ENCODE results near the gene PPM1H.
A peak's percentile ranks its signal among the peaks of the same experiment; 100 is the strongest.
"Not testable (repeated sequence)": the region's sequence is repeated elsewhere in the genome, so short reads cannot be mapped to it uniquely, and the experiment has no call there.

Gene PPM1H

GRCh38 chr12:62827042-62827441 is 107.9 kb downstream of the PPM1H start:
- no peak overlapping the region for H3K9ac ChIP-seq (ENCODE audit: low read depth in 1 of 2, low read length in 2 of 2)
- no peaks in the 10 kb centered on the region for H3K4me1 ChIP-seq (ENCODE audit: control insufficient read depth in 2 of 2, insufficient read depth in 2 of 2, low read length in 2 of 2)
- H3K4me3 ChIP-seq (ENCODE audit: low read length in 2 of 2): no peak overlapping the region
- H3K27ac ChIP-seq (ENCODE audit: low read depth in 2 of 2, low read length in 2 of 2): no peak overlapping the region
- H3K36me3 ChIP-seq (ENCODE audit: control insufficient read depth in 2 of 2, insufficient read depth in 2 of 2, low read length in 2 of 2): no peaks in the 10 kb centered on the region
- no peaks in the 10 kb centered on the region for H3K27me3 ChIP-seq (ENCODE audit: control insufficient read depth in 2 of 2, insufficient read depth in 2 of 2, low read length in 2 of 2)
- no peaks in the 10 kb centered on the region for H3K9me3 ChIP-seq (ENCODE audit: control insufficient read depth in 2 of 2, low read length in 2 of 2)

DNA sequence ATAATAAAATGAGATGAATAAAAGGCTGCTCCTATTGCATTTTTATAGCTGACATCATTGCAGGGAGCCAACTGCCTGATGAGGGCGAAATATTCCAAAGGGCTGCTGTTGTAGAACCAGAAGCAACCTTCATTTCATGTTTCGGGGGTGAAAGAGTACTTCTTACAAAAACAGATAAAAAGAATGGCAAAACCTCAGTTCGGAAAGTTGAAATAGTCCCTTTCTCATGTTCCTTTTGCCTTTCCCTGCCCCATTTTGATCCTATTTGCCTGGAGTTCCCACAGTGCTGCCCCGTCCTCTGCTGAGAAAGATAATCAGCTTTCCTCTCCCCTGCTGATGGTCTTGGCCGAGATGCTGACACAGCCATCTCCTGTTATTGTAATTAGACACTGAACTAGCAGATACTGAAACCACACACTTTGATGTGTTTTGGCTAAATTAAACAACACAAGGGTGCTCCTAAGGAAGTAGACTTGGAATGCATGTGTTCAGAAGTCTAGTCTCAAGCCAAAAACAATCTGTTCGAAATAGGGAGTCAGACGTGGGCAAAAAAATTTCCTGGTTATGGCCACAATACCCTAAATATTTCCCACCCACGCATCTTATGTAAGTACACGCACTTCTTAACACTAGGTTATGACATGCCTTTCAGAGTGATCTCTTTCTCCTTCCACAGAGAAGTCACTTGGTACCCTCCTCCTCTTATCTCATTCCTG is 117.2 kb downstream of the PPM1H start:
- H3K27ac ChIP-seq (ENCODE audit: low read depth in 2 of 2, low read length in 2 of 2): no peak overlapping the region
- no peaks in the 10 kb centered on the region for H3K4me1 ChIP-seq (ENCODE audit: control insufficient read depth in 2 of 2, insufficient read depth in 2 of 2, low read length in 2 of 2)
- no peaks in the 10 kb centered on the region for H3K27me3 ChIP-seq (ENCODE audit: control insufficient read depth in 2 of 2, insufficient read depth in 2 of 2, low read length in 2 of 2)
- H3K36me3 ChIP-seq (ENCODE audit: control insufficient read depth in 2 of 2, insufficient read depth in 2 of 2, low read length in 2 of 2): no peaks in the 10 kb centered on the region
- H3K9me3 ChIP-seq (ENCODE audit: control insufficient read depth in 2 of 2, low read length in 2 of 2): no peaks in the 10 kb centered on the region
- H3K9ac ChIP-seq (ENCODE audit: low read depth in 1 of 2, low read length in 2 of 2): no peak overlapping the region
- H3K4me3 ChIP-seq (ENCODE audit: low read length in 2 of 2): no peak overlapping the region

- Histone ChIP-seq H3K9ac (ENCODE audit: low read depth in 1 of 2, low read length in 2 of 2) (no peak overlapping the region), H3K4me3 (ENCODE audit: low read length in 2 of 2) (no peak overlapping the region), H3K9me3 (ENCODE audit: control insufficient read depth in 2 of 2, low read length in 2 of 2) (no peaks in the 10 kb centered on the region), H3K27ac (ENCODE audit: low read depth in 2 of 2, low read length in 2 of 2) (no peak overlapping the region), H3K27me3 (ENCODE audit: control insufficient read depth in 2 of 2, insufficient read depth in 2 of 2, low read length in 2 of 2) (no peaks in the 10 kb centered on the region), H3K36me3 (ENCODE audit: control insufficient read depth in 2 of 2, insufficient read depth in 2 of 2, low read length in 2 of 2) (no peaks in the 10 kb centered on the region), H3K4me1 (ENCODE audit: control insufficient read depth in 2 of 2, insufficient read depth in 2 of 2, low read length in 2 of 2) (no peaks in the 10 kb centered on the region)
Observed at GRCh38 chr12:62814243-62814642, 120.7 kb downstream of the PPM1H start.

DNA sequence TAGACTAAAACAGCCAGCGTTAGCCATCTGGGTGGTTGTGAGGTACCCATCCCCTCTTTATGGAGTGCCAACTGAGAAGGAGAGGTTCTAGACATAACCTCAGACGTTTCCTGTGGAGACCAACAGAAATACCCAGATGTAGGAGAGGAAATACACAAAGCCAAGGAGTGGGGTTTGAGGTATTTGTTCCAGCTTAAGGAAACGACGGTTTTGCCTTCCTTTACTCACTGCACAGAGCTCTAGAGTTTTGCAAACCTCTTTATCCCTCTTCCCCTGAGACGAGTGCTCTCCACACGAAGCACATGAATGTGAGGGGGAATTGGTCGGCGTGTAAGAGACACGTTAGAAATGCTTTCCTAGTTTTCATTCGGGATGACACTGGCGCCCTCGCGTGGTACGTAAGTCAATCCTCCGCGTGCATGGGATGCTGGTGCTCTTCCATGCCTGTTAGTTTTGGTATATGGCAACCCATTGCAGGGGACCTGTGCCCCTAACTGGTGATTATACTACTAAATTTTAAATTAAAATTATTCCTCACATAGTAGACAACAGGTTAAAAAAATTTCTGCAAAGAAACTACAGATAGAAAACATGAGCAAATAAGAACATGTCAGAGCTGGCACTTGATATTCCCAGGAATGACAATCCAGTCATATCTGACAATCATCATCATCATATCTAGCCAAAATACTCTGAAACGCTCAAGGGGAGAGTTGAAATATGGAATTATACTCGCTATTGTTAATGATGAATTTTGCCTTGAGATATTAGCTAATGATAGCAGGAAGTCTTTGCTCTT is 121.7 kb downstream of the PPM1H start:
- no peaks in the 10 kb centered on the region for H3K27me3 ChIP-seq (ENCODE audit: control insufficient read depth in 2 of 2, insufficient read depth in 2 of 2, low read length in 2 of 2)
- no peak overlapping the region for H3K27ac ChIP-seq (ENCODE audit: low read depth in 2 of 2, low read length in 2 of 2)
- peak overlapping the region in 1 of 2 donors; percentile 65 for H3K4me3 ChIP-seq (ENCODE audit: low read length in 2 of 2)
- no peak overlapping the region for H3K9ac ChIP-seq (ENCODE audit: low read depth in 1 of 2, low read length in 2 of 2)
- no peaks in the 10 kb centered on the region for H3K36me3 ChIP-seq (ENCODE audit: control insufficient read depth in 2 of 2, insufficient read depth in 2 of 2, low read length in 2 of 2)
- H3K4me1 ChIP-seq (ENCODE audit: control insufficient read depth in 2 of 2, insufficient read depth in 2 of 2, low read length in 2 of 2): no peaks in the 10 kb centered on the region
- no peaks in the 10 kb centered on the region for H3K9me3 ChIP-seq (ENCODE audit: control insufficient read depth in 2 of 2, low read length in 2 of 2)

GRCh38 chr12:62811481-62811880 is 123.5 kb downstream of the PPM1H start:
- not testable (repeated sequence) for H3K36me3 ChIP-seq (ENCODE audit: control insufficient read depth in 2 of 2, insufficient read depth in 2 of 2, low read length in 2 of 2); H3K27me3 ChIP-seq (ENCODE audit: control insufficient read depth in 2 of 2, insufficient read depth in 2 of 2, low read length in 2 of 2); H3K4me3 ChIP-seq (ENCODE audit: low read length in 2 of 2); H3K9ac ChIP-seq (ENCODE audit: low read depth in 1 of 2, low read length in 2 of 2); H3K4me1 ChIP-seq (ENCODE audit: control insufficient read depth in 2 of 2, insufficient read depth in 2 of 2, low read length in 2 of 2); H3K27ac ChIP-seq (ENCODE audit: low read depth in 2 of 2, low read length in 2 of 2); H3K9me3 ChIP-seq (ENCODE audit: control insufficient read depth in 2 of 2, low read length in 2 of 2)

GRCh38 chr12:62808166-62808879 is 126.6 kb downstream of the PPM1H start:
- H3K9me3 ChIP-seq (ENCODE audit: control insufficient read depth in 2 of 2, low read length in 2 of 2): no peaks in the 10 kb centered on the region
- no peaks in the 10 kb centered on the region for H3K27me3 ChIP-seq (ENCODE audit: control insufficient read depth in 2 of 2, insufficient read depth in 2 of 2, low read length in 2 of 2)
- H3K4me1 ChIP-seq (ENCODE audit: control insufficient read depth in 2 of 2, insufficient read depth in 2 of 2, low read length in 2 of 2): no peaks in the 10 kb centered on the region
- no peaks in the 10 kb centered on the region for H3K36me3 ChIP-seq (ENCODE audit: control insufficient read depth in 2 of 2, insufficient read depth in 2 of 2, low read length in 2 of 2)
- no peak overlapping the region for H3K27ac ChIP-seq (ENCODE audit: low read depth in 2 of 2, low read length in 2 of 2)
- H3K4me3 ChIP-seq (ENCODE audit: low read length in 2 of 2): no peak overlapping the region
- H3K9ac ChIP-seq (ENCODE audit: low read depth in 1 of 2, low read length in 2 of 2): no peak overlapping the region

GRCh38 chr12:62806893-62807292 is 128.1 kb downstream of the PPM1H start:
- no peaks in the 10 kb centered on the region for H3K27me3 ChIP-seq (ENCODE audit: control insufficient read depth in 2 of 2, insufficient read depth in 2 of 2, low read length in 2 of 2)
- H3K36me3 ChIP-seq (ENCODE audit: control insufficient read depth in 2 of 2, insufficient read depth in 2 of 2, low read length in 2 of 2): no peaks in the 10 kb centered on the region
- no peaks in the 10 kb centered on the region for H3K9me3 ChIP-seq (ENCODE audit: control insufficient read depth in 2 of 2, low read length in 2 of 2)
- no peak overlapping the region for H3K9ac ChIP-seq (ENCODE audit: low read depth in 1 of 2, low read length in 2 of 2)
- no peak overlapping the region for H3K4me3 ChIP-seq (ENCODE audit: low read length in 2 of 2)
- no peaks in the 10 kb centered on the region for H3K4me1 ChIP-seq (ENCODE audit: control insufficient read depth in 2 of 2, insufficient read depth in 2 of 2, low read length in 2 of 2)
- H3K27ac ChIP-seq (ENCODE audit: low read depth in 2 of 2, low read length in 2 of 2): no peak overlapping the region

GRCh38 chr12:62806244-62806836 is 128.6 kb downstream of the PPM1H start:
- H3K9ac ChIP-seq (ENCODE audit: low read depth in 1 of 2, low read length in 2 of 2): no peak overlapping the region
- H3K27me3 ChIP-seq (ENCODE audit: control insufficient read depth in 2 of 2, insufficient read depth in 2 of 2, low read length in 2 of 2): no peaks in the 10 kb centered on the region
- no peaks in the 10 kb centered on the region for H3K9me3 ChIP-seq (ENCODE audit: control insufficient read depth in 2 of 2, low read length in 2 of 2)
- no peaks in the 10 kb centered on the region for H3K4me1 ChIP-seq (ENCODE audit: control insufficient read depth in 2 of 2, insufficient read depth in 2 of 2, low read length in 2 of 2)
- H3K4me3 ChIP-seq (ENCODE audit: low read length in 2 of 2): no peak overlapping the region
- H3K27ac ChIP-seq (ENCODE audit: low read depth in 2 of 2, low read length in 2 of 2): no peak overlapping the region
- H3K36me3 ChIP-seq (ENCODE audit: control insufficient read depth in 2 of 2, insufficient read depth in 2 of 2, low read length in 2 of 2): no peaks in the 10 kb centered on the region

DNA sequence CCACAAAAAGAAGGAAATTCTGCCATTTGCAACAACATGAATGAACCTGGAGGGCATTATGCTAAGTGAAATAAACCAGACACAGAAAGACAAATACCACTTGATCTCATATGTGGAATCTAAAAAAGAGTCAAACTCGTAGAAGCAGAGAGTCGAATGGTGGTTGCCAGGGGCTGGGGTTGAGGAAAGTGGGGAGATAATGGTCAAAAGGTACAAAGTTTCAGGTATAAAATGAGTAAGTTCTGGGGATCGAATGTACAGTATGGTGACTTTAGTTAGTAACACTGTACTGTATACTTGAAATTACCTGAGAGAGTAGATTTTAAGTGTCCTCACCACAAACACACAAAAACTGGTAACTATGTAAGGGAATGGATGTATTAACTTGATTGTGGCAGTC is 129.4 kb downstream of the PPM1H start:
- Histone ChIP-seq H3K9ac (ENCODE audit: low read depth in 1 of 2, low read length in 2 of 2) (no peak overlapping the region), H3K36me3 (ENCODE audit: control insufficient read depth in 2 of 2, insufficient read depth in 2 of 2, low read length in 2 of 2) (no peaks in the 10 kb centered on the region), H3K9me3 (ENCODE audit: control insufficient read depth in 2 of 2, low read length in 2 of 2) (no peaks in the 10 kb centered on the region)

GRCh38 chr12:62803756-62804155 is 131.2 kb downstream of the PPM1H start:
- H3K4me1 ChIP-seq (ENCODE audit: control insufficient read depth in 2 of 2, insufficient read depth in 2 of 2, low read length in 2 of 2): no peaks in the 10 kb centered on the region
- H3K27me3 ChIP-seq (ENCODE audit: control insufficient read depth in 2 of 2, insufficient read depth in 2 of 2, low read length in 2 of 2): no peaks in the 10 kb centered on the region
- no peaks in the 10 kb centered on the region for H3K36me3 ChIP-seq (ENCODE audit: control insufficient read depth in 2 of 2, insufficient read depth in 2 of 2, low read length in 2 of 2)
- no peak overlapping the region for H3K4me3 ChIP-seq (ENCODE audit: low read length in 2 of 2)
- H3K27ac ChIP-seq (ENCODE audit: low read depth in 2 of 2, low read length in 2 of 2): no peak overlapping the region
- H3K9ac ChIP-seq (ENCODE audit: low read depth in 1 of 2, low read length in 2 of 2): no peak overlapping the region
- no peaks in the 10 kb centered on the region for H3K9me3 ChIP-seq (ENCODE audit: control insufficient read depth in 2 of 2, low read length in 2 of 2)

More for the DNA sequence above, 129.4 kb downstream of the PPM1H start:
- Histone ChIP-seq H3K4me1 (ENCODE audit: control insufficient read depth in 2 of 2, insufficient read depth in 2 of 2, low read length in 2 of 2) (no peaks in the 10 kb centered on the region), H3K27me3 (ENCODE audit: control insufficient read depth in 2 of 2, insufficient read depth in 2 of 2, low read length in 2 of 2) (no peaks in the 10 kb centered on the region), H3K4me3 (ENCODE audit: low read length in 2 of 2) (no peak overlapping the region), H3K27ac (ENCODE audit: low read depth in 2 of 2, low read length in 2 of 2) (no peak overlapping the region)
